ENCODE measurements around the gene TTC38. TPM values are rescaled to one million over a fixed set of nuclear protein-coding genes. Genes with fewer than 3 reads are reported as not detected.

TTC38 gene
- total and polyA plus RNA-seq, 2 donors (not counting 3 experiments of a cell fraction or from before 2014, with no cell fraction given): 31.6 to 39.7 TPM

- no peak for DNase-seq (ENCODE audit: low read depth, low spot score)
- TF ChIP-seq CTCF (IDR thresholded peaks at IDR 0.05; ENCODE audit: extremely low read depth in 1 of 2, insufficient read depth in 1 of 2, low read depth in 1 of 2, low read length in 2 of 2): no peak
- TF ChIP-seq EZH2 (IDR thresholded peaks at IDR 0.05; ENCODE audit: borderline replicate concordance, low read depth, low read length, severe bottlenecking): no peak
- TF ChIP-seq FOS (IDR thresholded peaks at IDR 0.05; ENCODE audit: borderline replicate concordance, insufficient read depth, low read length): no peak
- no peak for TF ChIP-seq JUN (IDR thresholded peaks at IDR 0.05; ENCODE audit: borderline replicate concordance, insufficient read depth, insufficient read length, low read depth)
- no peak for TF ChIP-seq MYC (IDR thresholded peaks at IDR 0.05; ENCODE audit: low read depth, low read length)
- no peak for TF ChIP-seq POLR2AphosphoS5 (IDR thresholded peaks at IDR 0.05; ENCODE audit: insufficient read depth, low read depth, low read length)
- TF ChIP-seq POLR2A (IDR thresholded peaks at IDR 0.05; ENCODE audit: low read depth, low read length): no peak
- TF ChIP-seq GATA2 (IDR thresholded peaks at IDR 0.05; ENCODE audit: insufficient read depth, insufficient read length, low read depth, low read length): no peak
- no peak for TF ChIP-seq MAX (IDR thresholded peaks at IDR 0.05; ENCODE audit: insufficient read depth, insufficient read length)
- Histone ChIP-seq H3K4me1 (ENCODE audit: control insufficient read depth, extremely low read depth, insufficient read depth, low read length) (no peaks in the 10 kb centered on the region), H3K9me1 (replicated peaks; ENCODE audit: control insufficient read depth, extremely low read depth, insufficient read depth, low read length) (no peaks in the 10 kb centered on the region), H3K79me2 (ENCODE audit: control insufficient read depth, insufficient read depth, low read length) (peaks cover 34% of the 10 kb centered on the region), H3K9ac (replicated peaks; ENCODE audit: extremely low read depth, insufficient read depth, low read length) (no peak overlapping the region), H3K4me3 (replicated peaks in 1 of 3; ENCODE audit: insufficient read depth in 1 of 3, low read depth in 1 of 3, low read length in 3 of 3) (no peak overlapping the region), H3K4me2 (ENCODE audit: insufficient read depth, low read length) (no peak overlapping the region), H3K9me3 (replicated peaks; ENCODE audit: control insufficient read depth, insufficient read depth, low read length) (no peaks in the 10 kb centered on the region), H3K36me3 (ENCODE audit: control insufficient read depth in 2 of 2, extremely low read depth in 1 of 2, insufficient read depth in 2 of 2, low read length in 2 of 2) (peaks cover 4 to 15% of the 10 kb centered on the region in 2 experiments), H3K27me3 (ENCODE audit: control insufficient read depth in 2 of 2, insufficient read depth in 2 of 2, low read length in 2 of 2) (no peaks in the 10 kb centered on the region), H3K27ac (ENCODE audit: insufficient read depth, low read depth, low read length) (no peak overlapping the region), H4K20me1 (replicated peaks; ENCODE audit: control insufficient read depth, extremely low read depth, insufficient read depth, low read length) (no peaks in the 10 kb centered on the region), H2AFZ (ENCODE audit: low read depth, low read length) (no peak overlapping the region)
- no TSS peak for BruUV-seq (replicated peaks)
- POLR2A ChIA-PET: no interaction called here
- CTCF ChIA-PET: interaction anchor here (1.4 to 1.8 kb wide), 2 partner anchors 8 to 311 kb away, joined by 4 to 5 read pairs; no protein-coding TSS in a partner anchor
- intact Hi-C loops (cut with micrococcal nuclease): no loop called here
- FAIRE-seq: no peak
- dilution Hi-C loops (cut with MboI; ENCODE audit: extremely low pct_ligation_motif_present, low sequenced_read_pairs): no loop called here
These were observed 49.8 kb downstream of the TTC38 start for GRCh38 chr22:46317646-46318045.

All from endothelial cell of umbilical vein (primary cell).